K562 (cell line): ENCODE results near the gene ZNF488. TPM values are rescaled to one million over a fixed set of nuclear protein-coding genes. Genes with fewer than 3 reads are reported as not detected.

ENCODE experiments used
- ATAC-seq: fragments of 200-7000 bp; cut with Tn5 transposase; 3 replicates; pipeline ENCODE4 v1.9.1; 2020; ENCODE audit warnings: moderate library complexity
- BruUV-seq: library from RNA; stranded (reverse); fragments of 400-500 nt; replicated peaks from 2 replicates; lab custom pipeline; 2021; lab: Mats Ljungman, UMichigan
- CTCF ChIA-PET: fragments of 300-600 bp; formaldehyde crosslinking; extraction: SDS; loops from one replicate; lab custom pipeline; 2021; ENCODE audit warnings: low intra/inter-chr PET ratio; lab: Yijun Ruan, JAX
- POLR2A ChIA-PET: fragments of 300-600, 350-650 bp; sonication (Branson Sonifier 250); formaldehyde crosslinking; extraction: SDS; loops from one replicate; lab custom pipeline; 2021; ENCODE audit warnings: antibody characterized with exemption, inconsistent platforms; lab: Yijun Ruan, JAX
- DNase-seq, 4 experiments: peaks; one replicate each; pipeline versions ENCODE4 v3.0.0 to v3.0.0-alpha.2; 2011 to 2018; ENCODE audit warnings: low spot score in 3 of 4, mixed read lengths in 3 of 4; ENCODE audit errors: extremely low read depth in 1 of 4
- FAIRE-seq: peaks from 2 replicates; lab custom pipeline; 2011; peaks lifted over from hg19 to GRCh38; lab: Jason Lieb, UNC
- H2AFZ ChIP-seq: 2 replicates; pipeline ENCODE4 v1.6.0; 2011; ENCODE audit warnings: low read depth, low read length, control low read depth, inconsistent platforms
- H3K27ac ChIP-seq: fragments of 200-600 bp; 3 replicates; pipeline ENCODE4 v1.8.0; 2011; ENCODE audit warnings: low read depth, mild to moderate bottlenecking, control low read depth, inconsistent platforms, low read length, moderate library complexity, mixed read lengths; ENCODE audit errors: extremely low read depth
- H3K27me3 ChIP-seq, 2 experiments: fragments of 300-600 bp in 1 of 2; 2 replicates in 1 of 2; 3 replicates in 1 of 2; pipeline versions ENCODE4 v1.6.0 to v1.8.0; 2011; ENCODE audit warnings: inconsistent platforms in 2 of 2, low read length in 2 of 2, mild to moderate bottlenecking in 1 of 2, mixed read lengths in 1 of 2, moderate library complexity in 1 of 2; ENCODE audit not compliant: control insufficient read depth in 2 of 2, insufficient read depth in 2 of 2
- H3K36me3 ChIP-seq: fragments of 300-600 bp; 3 replicates; pipeline ENCODE4 v1.8.0; 2011; ENCODE audit warnings: mild to moderate bottlenecking, low read length, inconsistent platforms; ENCODE audit not compliant: control insufficient read depth, insufficient read depth
- H3K4me1 ChIP-seq, 2 experiments: fragments of 200-600 bp in 1 of 2; replicated peaks in 1 of 2; 2 replicates in 1 of 2; 3 replicates in 1 of 2; pipeline versions ENCODE4 v1.5.1 to v1.8.0; 2011; ENCODE audit warnings: inconsistent platforms in 2 of 2, low read length in 2 of 2, mild to moderate bottlenecking in 1 of 2, mixed read lengths in 1 of 2, moderate library complexity in 1 of 2; ENCODE audit not compliant: control insufficient read depth in 2 of 2, insufficient read depth in 2 of 2
- H3K4me2 ChIP-seq: 2 replicates; pipeline ENCODE4 v1.6.1; 2011; ENCODE audit warnings: low read length, control low read depth, inconsistent platforms, mixed read lengths; ENCODE audit not compliant: insufficient read depth
- H3K4me3 ChIP-seq: fragments of 200-600 bp; sonication (generic), shearing (Covaris generic); 2 replicates; pipeline ENCODE4 v1.5.1; 2016; ENCODE audit warnings: control low read depth, inconsistent platforms
- H3K79me2 ChIP-seq: fragments of 200-600 bp; 3 replicates; pipeline ENCODE4 v1.8.0; 2011; ENCODE audit warnings: low read length, inconsistent platforms; ENCODE audit not compliant: control insufficient read depth, insufficient read depth
- H3K9ac ChIP-seq, 2 experiments: 2 replicates each; pipeline versions ENCODE4 v1.6.0 to v1.6.1; 2011; ENCODE audit warnings: low read depth in 2 of 2, low read length in 2 of 2, control low read depth in 1 of 2, inconsistent platforms in 1 of 2, mild to moderate bottlenecking in 1 of 2, mixed read lengths in 1 of 2; ENCODE audit not compliant: insufficient read depth in 1 of 2
- H3K9me1 ChIP-seq: one replicate; pipeline ENCODE4 v1.6.0; 2011; ENCODE audit warnings: inconsistent platforms, mild to moderate bottlenecking, low read length, moderate library complexity; ENCODE audit not compliant: control insufficient read depth, insufficient read depth
- H3K9me3 ChIP-seq: replicated peaks from 2 replicates; pipeline ENCODE4 v1.5.1; 2011; ENCODE audit warnings: low read depth, low read length, inconsistent platforms; ENCODE audit not compliant: control insufficient read depth, insufficient read depth
- H4K20me1 ChIP-seq: replicated peaks from 2 replicates; pipeline ENCODE4 v1.6.1; 2011; ENCODE audit warnings: low read length, inconsistent platforms, mixed read lengths; ENCODE audit not compliant: control insufficient read depth, insufficient read depth
- CBFB ChIP-seq: sonication (generic); formaldehyde crosslinking; IDR thresholded peaks from 2 replicates; pipeline ENCODE4 v1.4.0; 2020; ENCODE audit warnings: mild to moderate bottlenecking, missing genetic modification reagents
- CEBPB ChIP-seq: fragments of 450-650 bp; IDR thresholded peaks from 2 replicates; pipeline ENCODE4 v1.6.1; 2016; ENCODE audit warnings: missing genetic modification characterization, missing compliant biosample characterization
- ESRRB ChIP-seq: fragments of 250-450 bp; sonication (Bioruptor Pico); IDR thresholded peaks from 2 replicates; pipeline ENCODE4 v1.5.0; 2020; ENCODE audit warnings: mild to moderate bottlenecking, moderate library complexity, borderline replicate concordance
- FOXA3 ChIP-seq, 2 experiments: fragments of 450-650 bp in 1 of 2; sonication (generic) in 1 of 2; formaldehyde crosslinking; IDR thresholded peaks in 1 of 2; conservative IDR thresholded peaks in 1 of 2; 2 replicates each; pipeline versions ENCODE4 v1.4.0 to v1.8.0; 2020 to 2022; ENCODE audit warnings: mild to moderate bottlenecking in 2 of 2, missing genetic modification reagents in 1 of 2
- HSF4 ChIP-seq: fragments of 250-450 bp; sonication (Bioruptor Pico); IDR thresholded peaks from 2 replicates; pipeline ENCODE4 v2.1.2; 2022; ENCODE audit warnings: mild to moderate bottlenecking, moderate library complexity, borderline replicate concordance
- LCOR ChIP-seq: sonication (generic); formaldehyde crosslinking; IDR thresholded peaks from 2 replicates; pipeline ENCODE4 v1.8.0; 2022; ENCODE audit warnings: mild to moderate bottlenecking, missing genetic modification reagents
- MTF1 ChIP-seq: fragments of 250-450 bp; sonication (Bioruptor Pico); IDR thresholded peaks from 2 replicates; pipeline ENCODE4 v1.9.0; 2021; ENCODE audit warnings: moderate library complexity, mild to moderate bottlenecking, inconsistent platforms, borderline replicate concordance
- SRF ChIP-seq, 2 experiments: fragments of 250-450, 450-650 bp in 1 of 2; sonication (Bioruptor Pico) in 1 of 2; sonication (generic) in 1 of 2; formaldehyde crosslinking; IDR thresholded peaks; 2 replicates each; pipeline versions ENCODE4 v1.5.0 to v1.5.1; 2020 to 2022; ENCODE audit warnings: mild to moderate bottlenecking in 1 of 2, missing genetic modification reagents in 1 of 2
- TARDBP ChIP-seq: fragments of 450-650 bp; IDR thresholded peaks from 2 replicates; pipeline ENCODE4 v1.6.1; 2016
- ZFP36 ChIP-seq: fragments of 150-350 bp; IDR thresholded peaks from 2 replicates; pipeline ENCODE4 v1.6.1; 2018; ENCODE audit warnings: low read length, low read depth; ENCODE audit not compliant: partially characterized antibody
- ZNF146 ChIP-seq: IDR thresholded peaks from one replicate; pipeline ENCODE4 v1.6.1; 2018; ENCODE audit warnings: missing compliant biosample characterization; ENCODE audit not compliant: unreplicated experiment
- ZNF197 ChIP-seq: fragments of 200-800 bp; sonication (Bioruptor generic); IDR thresholded peaks from 2 replicates; pipeline ENCODE4 v1.6.1; 2016; ENCODE audit warnings: low read depth, missing genetic modification characterization, missing compliant biosample characterization
- ZNF3 ChIP-seq: fragments of 250-450 bp; sonication (Bioruptor Pico); IDR thresholded peaks from 2 replicates; pipeline ENCODE4 v1.5.0; 2021; ENCODE audit warnings: mild to moderate bottlenecking, moderate library complexity
- ZNF445 ChIP-seq: fragments of 250-450 bp; sonication (Bioruptor Pico); IDR thresholded peaks from 2 replicates; pipeline ENCODE4 v1.4.0; 2020; ENCODE audit warnings: low read depth, mild to moderate bottlenecking, moderate library complexity
- ZNF644 ChIP-seq: fragments of 200-800 bp; sonication (Bioruptor generic); IDR thresholded peaks from 2 replicates; pipeline ENCODE4 v1.6.1; 2016; ENCODE audit warnings: low read depth, missing genetic modification characterization, missing compliant biosample characterization
- ZNF75A ChIP-seq: fragments of 450-650 bp; formaldehyde crosslinking; IDR thresholded peaks from 2 replicates; pipeline ENCODE4 v1.4.0; 2020; ENCODE audit warnings: mild to moderate bottlenecking
- WGBS: fragments of 100-300 bp; shearing (Covaris generic); methylation state at CpG from one replicate; pipeline ENCODE4 v1.1.6; 2016; ENCODE audit warnings: low coverage, mixed read lengths; ENCODE audit not compliant: insufficient coverage; ENCODE audit errors: missing lambda C conversion rate; 5-methylcytosine and 5-hydroxymethylcytosine counted together
- in situ Hi-C: fragments of 300-500 bp; cut with MboI; formaldehyde crosslinking; loops from 4 replicates; pipeline ENCODE4 v1.15.0; 2018; ENCODE audit warnings: inconsistent platforms, mixed read lengths
- intact Hi-C: fragments of 100-400 bp; cut with micrococcal nuclease; formaldehyde crosslinking; loops from 2 replicates; pipeline ENCODE4 v1.14.2; 2022
- polyA plus RNA-seq, 8 experiments: library from polyadenylated mRNA; depleted of rRNA in 4 of 8; stranded (reverse) in 5 of 8; unstranded in 3 of 8; fragments of >200 nt; fragmentation: Nextera tagmentation in 2 of 8; fragmentation: Illumina TruSeq in 1 of 8; extraction: Ambion mirVana in 2 of 8; extraction: Trizol in 1 of 8; gene quantifications; 2 replicates each; pipeline versions ENCODE4 v1.2.1 to v1.2.3, GENCODE V29; 2011 to 2014; ENCODE audit warnings: inconsistent platforms in 1 of 8, missing spikeins in 1 of 8
- total RNA-seq, 7 experiments: library from RNA; depleted of rRNA in 6 of 7; stranded (reverse); fragments of >200 nt in 6 of 7; fragmentation: Illumina TruSeq in 2 of 7; extraction: Trizol in 2 of 7; gene quantifications; 2 replicates each; pipeline versions ENCODE4 v1.2.1 to v1.2.3, GENCODE V29; 2011 to 2021; ENCODE audit warnings: low replicate concordance in 1 of 7
- TF ChIP-seq, protein P1 (sequence below): fragments of 450-650 bp; IDR thresholded peaks from 2 replicates; pipeline ENCODE4 v1.6.1; 2016

Gene ZNF488
- total and polyA plus RNA-seq, 9 of the 15 experiments (the other 6 are each of a cell fraction or from before 2014, with no cell fraction given): 0.03 to 0.09 (median 0.05) TPM; not detected in 3

DNA sequence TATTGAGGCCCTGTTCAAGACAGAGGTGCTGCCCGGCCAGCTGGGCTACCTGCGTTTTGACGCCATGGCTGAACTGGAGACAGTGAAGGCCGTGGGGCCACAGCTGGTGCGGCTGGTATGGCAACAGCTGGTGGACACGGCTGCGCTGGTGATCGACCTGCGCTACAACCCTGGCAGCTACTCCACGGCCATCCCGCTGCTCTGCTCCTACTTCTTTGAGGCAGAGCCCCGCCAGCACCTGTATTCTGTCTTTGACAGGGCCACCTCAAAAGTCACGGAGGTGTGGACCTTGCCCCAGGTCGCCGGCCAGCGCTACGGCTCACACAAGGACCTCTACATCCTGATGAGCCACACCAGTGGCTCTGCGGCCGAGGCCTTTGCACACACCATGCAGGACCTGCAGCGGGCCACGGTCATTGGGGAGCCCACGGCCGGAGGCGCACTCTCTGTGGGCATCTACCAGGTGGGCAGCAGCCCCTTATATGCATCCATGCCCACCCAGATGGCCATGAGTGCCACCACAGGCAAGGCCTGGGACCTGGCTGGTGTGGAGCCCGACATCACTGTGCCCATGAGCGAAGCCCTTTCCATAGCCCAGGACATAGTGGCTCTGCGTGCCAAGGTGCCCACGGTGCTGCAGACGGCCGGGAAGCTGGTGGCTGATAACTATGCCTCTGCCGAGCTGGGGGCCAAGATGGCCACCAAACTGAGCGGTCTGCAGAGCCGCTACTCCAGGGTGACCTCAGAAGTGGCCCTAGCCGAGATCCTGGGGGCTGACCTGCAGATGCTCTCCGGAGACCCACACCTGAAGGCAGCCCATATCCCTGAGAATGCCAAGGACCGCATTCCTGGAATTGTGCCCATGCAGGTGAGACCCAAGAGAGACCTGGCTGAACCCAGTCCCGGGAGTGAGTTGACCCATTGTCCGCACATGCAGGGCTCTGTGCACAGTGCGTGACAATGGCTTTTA, 33.1 kb downstream of the ZNF488 start:
- Histone ChIP-seq H3K27ac (no peak overlapping the region), H3K4me3 (no peak overlapping the region), H3K4me2 (no peak overlapping the region), H2AFZ (no peak overlapping the region), H3K79me2 (no peaks in the 10 kb centered on the region), H3K4me1 (peaks cover 0 to 26% of the 10 kb centered on the region in 2 experiments; a peak in 1 of 5 replicates), H3K36me3 (no peaks in the 10 kb centered on the region), H4K20me1 (peaks cover 25% of the 10 kb centered on the region), H3K9ac (no peak overlapping the region), H3K9me3 (no peaks in the 10 kb centered on the region), H3K27me3 (peaks cover 43 to 86% of the 10 kb centered on the region in 2 experiments), H3K9me1 (no peaks in the 10 kb centered on the region)
- in situ Hi-C loops (no loop called here), intact Hi-C loops (no loop called here)
- DNase-seq (no peak), FAIRE-seq (no peak), ATAC-seq (no peak)
- WGBS: 2% methylated on average over 39 of the region's 39 CpGs
- BruUV-seq: no TSS peak
- POLR2A ChIA-PET: interaction anchor here (0.7 to 1.1 kb wide), 2 partner anchors 10 to 269 kb away, joined by 3 read pairs; no protein-coding TSS in a partner anchor
- no peak for TF ChIP-seq CEBPB (tag)
- no peak for TF ChIP-seq ZNF146 (CRISPR knock-in tag)
- no peak for TF ChIP-seq ESRRB (CRISPR knock-in tag)
- TF ChIP-seq ZNF75A (CRISPR knock-in tag): no peak
- no peak for TF ChIP-seq ZNF197
- no peak for TF ChIP-seq TARDBP
- TF ChIP-seq ZNF644 (tag): no peak
- no peak for TF ChIP-seq HSF4 (CRISPR knock-in tag)
- no peak for TF ChIP-seq ZNF3 (CRISPR knock-in tag)
- TF ChIP-seq, protein P1, sequence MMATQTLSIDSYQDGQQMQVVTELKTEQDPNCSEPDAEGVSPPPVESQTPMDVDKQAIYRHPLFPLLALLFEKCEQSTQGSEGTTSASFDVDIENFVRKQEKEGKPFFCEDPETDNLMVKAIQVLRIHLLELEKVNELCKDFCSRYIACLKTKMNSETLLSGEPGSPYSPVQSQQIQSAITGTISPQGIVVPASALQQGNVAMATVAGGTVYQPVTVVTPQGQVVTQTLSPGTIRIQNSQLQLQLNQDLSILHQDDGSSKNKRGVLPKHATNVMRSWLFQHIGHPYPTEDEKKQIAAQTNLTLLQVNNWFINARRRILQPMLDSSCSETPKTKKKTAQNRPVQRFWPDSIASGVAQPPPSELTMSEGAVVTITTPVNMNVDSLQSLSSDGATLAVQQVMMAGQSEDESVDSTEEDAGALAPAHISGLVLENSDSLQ: no peak
- TF ChIP-seq MTF1: no peak
- TF ChIP-seq ZNF445 (CRISPR knock-in tag): no peak
- TF ChIP-seq LCOR (CRISPR knock-in tag): no peak
- no peak for TF ChIP-seq SRF (CRISPR knock-in tag; IDR thresholded peaks at IDR 0.05)
- no peak for TF ChIP-seq CBFB (CRISPR knock-in tag)
- TF ChIP-seq FOXA3 (CRISPR knock-in tag; conservative IDR thresholded peaks at IDR 0.05 in 1 of 2, IDR thresholded peaks at IDR 0.05 in 1 of 2): no peak
- no peak for TF ChIP-seq ZFP36
- CTCF ChIA-PET: no interaction called here
